KMS-11 (cell line): ENCODE measurements around the gene SPINT1.

Experiments
- H2AFZ ChIP-seq: fragments of 200-600 bp; sonication (generic); 2 replicates; pipeline ENCODE4 v1.6.1; 2016; ENCODE audit warnings: antibody characterized with exemption, mixed run types, low read depth
- H3K27ac ChIP-seq: fragments of 200-600 bp; sonication (generic); 2 replicates; pipeline ENCODE4 v1.6.1; 2016; ENCODE audit warnings: mild to moderate bottlenecking, mixed run types
- H3K27me3 ChIP-seq: fragments of 200-600 bp; sonication (generic); 2 replicates; pipeline ENCODE4 v1.6.1; 2017; ENCODE audit warnings: mild to moderate bottlenecking, low read depth, mixed run types, moderate library complexity; ENCODE audit not compliant: insufficient read depth
- H3K36me3 ChIP-seq: fragments of 200-600 bp; sonication (generic); 2 replicates; pipeline ENCODE4 v1.6.1; 2017; ENCODE audit warnings: mild to moderate bottlenecking, mixed run types; ENCODE audit not compliant: insufficient read depth
- H3K4me1 ChIP-seq: fragments of 200-600 bp; sonication (generic); 2 replicates; pipeline ENCODE4 v1.6.1; 2016; ENCODE audit warnings: mild to moderate bottlenecking, low read depth, mixed run types; ENCODE audit not compliant: poor library complexity, severe bottlenecking
- H3K4me2 ChIP-seq: fragments of 200-600 bp; sonication (generic); 2 replicates; pipeline ENCODE4 v1.7.0; 2016; ENCODE audit warnings: mild to moderate bottlenecking, mixed run types
- H3K4me3 ChIP-seq: fragments of 200-600 bp; sonication (generic); IDR thresholded peaks from 2 replicates; pipeline ENCODE4 v1.6.1; 2017; ENCODE audit warnings: low read depth, low read length, mixed read lengths; ENCODE audit not compliant: insufficient read depth
- H3K79me2 ChIP-seq: fragments of 200-600 bp; sonication (generic); 2 replicates; pipeline ENCODE4 v1.6.1; 2016; ENCODE audit warnings: low read depth, mixed run types; ENCODE audit not compliant: insufficient read depth
- H3K9ac ChIP-seq: fragments of 200-600 bp; sonication (generic); 2 replicates; pipeline ENCODE4 v1.6.1; 2016; ENCODE audit warnings: mild to moderate bottlenecking, mixed run types
- H4K20me1 ChIP-seq: fragments of 200-600 bp; sonication (generic); 2 replicates; pipeline ENCODE4 v1.6.1; 2016; ENCODE audit warnings: mild to moderate bottlenecking, mixed run types; ENCODE audit not compliant: insufficient read depth
- TF ChIP-seq, protein P1 (sequence below): fragments of 200-600 bp; sonication (generic); conservative IDR thresholded peaks from 2 replicates; pipeline ENCODE4 v1.6.1; 2017; ENCODE audit warnings: low read depth, mild to moderate bottlenecking, antibody characterized with exemption, low read length, moderate library complexity, mixed read lengths

The SPINT1 gene

DNA sequence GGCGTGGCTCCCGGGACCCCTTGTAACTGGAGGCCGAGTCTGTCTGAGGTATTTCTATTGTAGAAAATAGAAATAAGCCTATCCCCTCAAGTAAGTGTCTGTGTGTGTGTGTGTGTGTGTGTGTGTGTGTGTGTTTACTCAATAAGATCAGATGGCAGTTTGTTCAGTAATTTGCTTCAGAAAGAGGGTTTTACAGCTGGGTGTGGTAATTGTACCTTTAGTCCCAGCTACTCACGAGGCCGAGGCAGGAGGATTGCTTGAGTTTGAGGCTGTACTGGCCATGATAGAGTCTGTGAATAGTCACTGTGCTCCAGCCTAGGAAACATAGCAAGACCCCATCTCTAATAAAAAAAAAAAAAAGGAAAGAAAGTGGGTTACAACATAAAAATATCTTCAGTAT lies 8.7 kb downstream of the SPINT1 start:
- Histone ChIP-seq H3K4me1 (peaks cover 10% of the 10 kb centered on the region), H3K36me3 (no peaks in the 10 kb centered on the region), H3K9ac (no peak overlapping the region), H3K27ac (no peak overlapping the region), H2AFZ (no peak overlapping the region), H3K79me2 (no peaks in the 10 kb centered on the region), H3K4me3 (no peak overlapping the region), H3K27me3 (no peaks in the 10 kb centered on the region), H4K20me1 (no peaks in the 10 kb centered on the region), H3K4me2 (no peak overlapping the region)
- TF ChIP-seq, protein P1, sequence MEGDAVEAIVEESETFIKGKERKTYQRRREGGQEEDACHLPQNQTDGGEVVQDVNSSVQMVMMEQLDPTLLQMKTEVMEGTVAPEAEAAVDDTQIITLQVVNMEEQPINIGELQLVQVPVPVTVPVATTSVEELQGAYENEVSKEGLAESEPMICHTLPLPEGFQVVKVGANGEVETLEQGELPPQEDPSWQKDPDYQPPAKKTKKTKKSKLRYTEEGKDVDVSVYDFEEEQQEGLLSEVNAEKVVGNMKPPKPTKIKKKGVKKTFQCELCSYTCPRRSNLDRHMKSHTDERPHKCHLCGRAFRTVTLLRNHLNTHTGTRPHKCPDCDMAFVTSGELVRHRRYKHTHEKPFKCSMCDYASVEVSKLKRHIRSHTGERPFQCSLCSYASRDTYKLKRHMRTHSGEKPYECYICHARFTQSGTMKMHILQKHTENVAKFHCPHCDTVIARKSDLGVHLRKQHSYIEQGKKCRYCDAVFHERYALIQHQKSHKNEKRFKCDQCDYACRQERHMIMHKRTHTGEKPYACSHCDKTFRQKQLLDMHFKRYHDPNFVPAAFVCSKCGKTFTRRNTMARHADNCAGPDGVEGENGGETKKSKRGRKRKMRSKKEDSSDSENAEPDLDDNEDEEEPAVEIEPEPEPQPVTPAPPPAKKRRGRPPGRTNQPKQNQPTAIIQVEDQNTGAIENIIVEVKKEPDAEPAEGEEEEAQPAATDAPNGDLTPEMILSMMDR = no peak

GRCh38 chr15:40853241-40853890 lies 9.5 kb downstream of the SPINT1 start:
- H3K4me1 ChIP-seq = peaks cover 13% of the 10 kb centered on the region
- TF ChIP-seq, protein P1 = no peak
- no peaks in the 10 kb centered on the region for H4K20me1 ChIP-seq
- no peak overlapping the region for H3K4me2 ChIP-seq
- no peak overlapping the region for H3K4me3 ChIP-seq
- H2AFZ ChIP-seq = no peak overlapping the region
- H3K9ac ChIP-seq = no peak overlapping the region
- H3K36me3 ChIP-seq = no peaks in the 10 kb centered on the region
- H3K27me3 ChIP-seq = no peaks in the 10 kb centered on the region
- H3K27ac ChIP-seq = no peak overlapping the region
- no peaks in the 10 kb centered on the region for H3K79me2 ChIP-seq

- no peak overlapping the region for H2AFZ ChIP-seq
- TF ChIP-seq, protein P1 = no peak
- peaks cover 13% of the 10 kb centered on the region for H3K4me1 ChIP-seq
- H3K79me2 ChIP-seq = no peaks in the 10 kb centered on the region
- no peaks in the 10 kb centered on the region for H3K36me3 ChIP-seq
- no peak overlapping the region for H3K27ac ChIP-seq
- no peak overlapping the region for H3K4me3 ChIP-seq
- H3K4me2 ChIP-seq = no peak overlapping the region
- no peaks in the 10 kb centered on the region for H4K20me1 ChIP-seq
- no peaks in the 10 kb centered on the region for H3K27me3 ChIP-seq
- no peak overlapping the region for H3K9ac ChIP-seq
Measured at GRCh38 chr15:40854161-40854560, 10.3 kb downstream of the SPINT1 start.

DNA sequence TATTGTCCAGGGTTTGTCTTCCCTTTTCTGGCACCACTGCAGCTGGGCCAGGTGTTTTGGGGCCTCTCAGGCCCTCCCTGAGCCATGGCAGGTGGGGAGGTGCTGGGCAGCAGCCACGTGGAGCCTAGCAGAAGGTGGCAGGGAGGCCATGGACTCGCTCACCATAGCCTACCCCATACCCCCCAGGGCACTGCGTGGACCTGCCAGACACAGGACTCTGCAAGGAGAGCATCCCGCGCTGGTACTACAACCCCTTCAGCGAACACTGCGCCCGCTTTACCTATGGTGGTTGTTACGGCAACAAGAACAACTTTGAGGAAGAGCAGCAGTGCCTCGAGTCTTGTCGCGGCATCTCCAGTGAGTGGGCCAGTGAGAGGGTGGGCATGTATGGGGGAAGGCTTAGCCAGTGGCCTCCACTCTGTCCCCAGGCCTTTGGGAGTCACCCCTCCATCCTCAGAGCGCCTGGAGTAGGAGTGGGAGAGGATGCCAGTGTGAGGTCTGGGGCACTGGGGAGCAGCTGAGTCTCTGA lies 11.9 kb downstream of the SPINT1 start:
- no peak overlapping the region for H3K4me2 ChIP-seq
- TF ChIP-seq, protein P1 = no peak
- H3K4me1 ChIP-seq = peaks cover 13% of the 10 kb centered on the region
- no peak overlapping the region for H3K9ac ChIP-seq
- no peaks in the 10 kb centered on the region for H3K36me3 ChIP-seq
- no peaks in the 10 kb centered on the region for H3K27me3 ChIP-seq
- no peak overlapping the region for H2AFZ ChIP-seq
- H4K20me1 ChIP-seq = no peaks in the 10 kb centered on the region
- H3K79me2 ChIP-seq = no peaks in the 10 kb centered on the region
- H3K27ac ChIP-seq = no peak overlapping the region
- no peak overlapping the region for H3K4me3 ChIP-seq
